HG02970 (cell line): Measurements from ENCODE around the gene TRPM1.

Experiments
- ATAC-seq: cut with Tn5 transposase; IDR thresholded peaks from one replicate; pipeline ENCODE4 v1.9.1; 2021; ENCODE audit warnings: mild to moderate bottlenecking, moderate library complexity, moderate number of reproducible peaks; ENCODE audit not compliant: unreplicated experiment, low FRiP score

TRPM1 gene

GRCh38 chr15:31085359-31085758 is 16.2 kb downstream of the TRPM1 start:
- ATAC-seq, result no peak

- ATAC-seq, result no peak
These were observed 17.3 kb downstream of the TRPM1 start for GRCh38 chr15:31084176-31084575.

- ATAC-seq, result no peak
These were observed 18.1 kb downstream of the TRPM1 start for GRCh38 chr15:31083370-31083780.

- no peak for ATAC-seq
These were observed 18.7 kb downstream of the TRPM1 start for GRCh38 chr15:31082771-31083369.

DNA sequence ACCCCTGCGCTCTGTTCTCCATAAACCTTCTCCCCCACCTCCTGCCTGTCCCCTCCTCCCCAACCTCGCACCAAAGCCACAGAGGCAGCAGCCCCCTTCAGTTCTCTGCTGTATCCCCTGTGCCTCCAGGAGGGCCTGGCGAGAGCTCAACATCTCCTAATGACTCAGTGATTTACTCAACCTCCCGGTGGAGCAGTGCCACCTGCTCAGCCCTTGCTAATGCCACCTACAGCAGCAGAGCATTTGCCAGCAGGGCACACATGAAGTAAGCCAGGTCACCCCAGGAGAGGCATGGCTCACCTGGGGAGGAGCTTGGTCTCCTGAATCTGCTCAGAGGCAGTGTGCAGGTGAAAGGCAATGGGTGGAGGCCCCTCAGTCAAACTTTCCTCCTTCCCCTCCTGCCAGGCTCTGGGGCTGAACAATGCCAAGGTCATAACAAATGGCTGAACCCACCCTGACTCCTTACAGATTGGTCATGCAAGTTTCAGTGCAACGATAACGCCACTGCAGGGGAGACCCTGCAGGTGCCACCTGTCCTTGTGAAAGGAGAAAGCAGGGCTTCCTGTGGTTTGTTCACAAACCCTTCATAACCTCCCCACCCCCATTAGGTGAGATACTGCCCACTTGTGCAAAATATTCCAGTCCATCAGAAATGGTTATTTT is 19.8 kb downstream of the TRPM1 start:
- no peak for ATAC-seq

DNA sequence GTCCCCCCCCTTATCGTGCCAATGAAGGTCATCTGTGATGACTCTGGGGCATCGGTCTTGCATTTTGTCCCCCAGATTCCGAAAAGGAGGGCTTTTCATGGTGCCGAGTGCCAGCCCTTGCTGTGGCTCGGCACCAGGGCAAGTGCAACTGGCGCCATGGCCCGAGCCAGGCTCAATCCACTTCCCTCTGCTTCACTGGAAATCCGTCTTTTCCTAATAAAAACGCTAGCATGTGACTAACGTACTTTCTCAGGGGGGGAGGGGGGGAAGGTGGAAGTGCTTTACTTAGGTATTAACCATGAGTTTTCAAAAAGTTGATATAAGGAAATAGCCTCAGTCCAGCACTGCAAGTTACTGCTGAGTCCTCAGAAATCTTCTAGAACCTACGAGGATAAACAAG is 20.5 kb downstream of the TRPM1 start:
- no peak for ATAC-seq

DNA sequence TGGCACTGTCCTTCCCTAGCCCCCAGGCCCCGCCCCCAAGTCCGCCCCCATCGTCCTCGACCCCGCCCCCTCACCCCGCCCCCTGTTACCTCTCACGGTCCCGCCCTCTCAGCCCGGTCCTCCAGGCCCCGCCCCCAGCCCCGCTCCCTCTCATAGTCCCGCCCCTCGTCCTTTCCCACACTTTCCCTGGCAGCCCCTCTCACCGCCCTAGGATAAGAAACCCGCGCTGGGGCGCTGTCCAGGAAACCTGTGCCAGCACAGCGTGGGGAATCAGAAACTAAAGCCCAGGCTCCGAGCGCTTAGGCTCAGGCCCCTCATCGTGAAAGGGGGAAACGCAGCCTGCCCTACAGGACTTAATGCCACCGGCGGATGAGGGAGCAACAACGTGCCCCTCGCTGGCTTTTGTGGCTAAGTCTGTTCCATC is 20.9 kb downstream of the TRPM1 start:
- ATAC-seq, result no peak

- ATAC-seq, result no peak
These were observed 22.0 kb downstream of the TRPM1 start for GRCh38 chr15:31079519-31079918.

GRCh38 chr15:31078471-31078870 is 23.1 kb downstream of the TRPM1 start:
- ATAC-seq, result no peak

DNA sequence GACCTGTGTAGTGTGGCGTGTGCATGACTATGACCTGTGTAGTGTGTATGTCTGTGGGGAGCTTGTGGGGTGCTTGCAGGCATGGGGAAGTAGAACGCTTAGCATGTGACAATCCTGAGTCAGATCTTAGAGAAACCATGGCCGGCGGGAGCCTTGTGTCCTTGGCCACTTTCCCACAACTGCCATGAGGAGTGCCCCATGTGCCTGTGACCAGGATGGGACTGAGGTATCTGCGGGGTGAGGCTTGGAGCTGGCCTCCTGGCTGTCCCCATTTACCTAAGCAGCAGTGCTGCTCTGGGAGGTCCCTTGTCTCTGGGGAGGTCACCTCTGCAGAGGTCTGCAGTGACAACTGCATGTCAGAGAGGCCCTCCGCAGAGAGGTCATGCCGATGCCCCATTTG is 23.6 kb downstream of the TRPM1 start:
- no peak for ATAC-seq

DNA sequence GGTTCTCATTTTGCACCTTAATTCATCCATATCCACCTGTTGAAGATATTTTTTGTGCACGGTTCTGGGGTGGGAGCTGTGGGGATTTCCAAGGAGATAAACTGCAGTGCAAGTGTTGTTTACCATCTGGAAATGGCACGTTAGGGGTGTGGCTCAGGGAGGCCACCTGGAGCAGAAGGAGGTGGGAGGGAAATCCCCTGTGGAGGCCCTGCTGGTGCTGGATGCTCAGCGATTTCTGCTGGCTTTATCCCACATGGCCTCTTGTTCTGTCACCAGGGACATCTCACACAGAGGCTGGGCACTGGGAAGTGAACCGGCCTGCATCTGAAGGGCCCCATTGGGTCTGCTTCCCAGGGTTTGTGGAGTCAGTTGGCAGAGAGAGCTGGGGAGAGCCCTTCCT is 24.3 kb downstream of the TRPM1 start:
- no peak for ATAC-seq

DNA sequence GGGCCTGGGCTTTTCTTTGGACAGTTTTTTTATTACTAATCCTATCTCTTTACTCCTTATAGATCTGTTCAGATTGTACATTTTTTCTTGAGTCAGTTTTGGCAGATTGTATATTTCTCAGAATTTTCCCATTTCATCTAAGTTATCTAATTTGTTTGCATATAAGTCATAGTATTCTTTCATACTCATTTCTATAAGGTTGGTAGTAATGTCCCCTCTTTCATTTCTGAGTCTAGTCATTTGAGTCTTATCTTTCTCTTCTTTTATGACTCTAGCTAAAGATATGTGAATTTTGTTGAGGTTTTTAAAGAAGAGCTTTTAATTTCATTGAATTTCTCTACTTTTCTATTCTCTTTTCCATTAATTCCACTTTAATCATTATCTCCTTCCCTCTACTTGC is 27.2 kb downstream of the TRPM1 start:
- ATAC-seq, result no peak

DNA sequence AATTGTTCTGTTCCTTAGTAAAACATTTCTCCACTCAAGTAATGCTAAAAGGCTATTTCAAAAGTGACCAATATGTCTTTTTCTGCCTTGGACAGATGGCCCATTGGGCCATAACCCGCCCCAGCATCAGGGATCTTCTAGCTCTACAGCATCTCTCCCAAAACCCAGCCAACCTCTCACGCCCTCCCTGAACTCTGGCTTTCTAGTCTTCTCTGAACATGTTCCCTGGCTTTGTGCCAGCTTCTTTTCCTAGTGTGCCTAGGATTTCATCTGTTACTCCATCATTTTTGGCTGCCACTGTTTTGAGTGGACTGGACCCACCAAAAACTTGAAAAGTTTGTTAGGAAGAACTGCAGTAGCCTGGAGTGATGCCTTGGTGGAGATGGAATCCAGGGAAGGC is 30.7 kb downstream of the TRPM1 start:
- no peak for ATAC-seq

DNA sequence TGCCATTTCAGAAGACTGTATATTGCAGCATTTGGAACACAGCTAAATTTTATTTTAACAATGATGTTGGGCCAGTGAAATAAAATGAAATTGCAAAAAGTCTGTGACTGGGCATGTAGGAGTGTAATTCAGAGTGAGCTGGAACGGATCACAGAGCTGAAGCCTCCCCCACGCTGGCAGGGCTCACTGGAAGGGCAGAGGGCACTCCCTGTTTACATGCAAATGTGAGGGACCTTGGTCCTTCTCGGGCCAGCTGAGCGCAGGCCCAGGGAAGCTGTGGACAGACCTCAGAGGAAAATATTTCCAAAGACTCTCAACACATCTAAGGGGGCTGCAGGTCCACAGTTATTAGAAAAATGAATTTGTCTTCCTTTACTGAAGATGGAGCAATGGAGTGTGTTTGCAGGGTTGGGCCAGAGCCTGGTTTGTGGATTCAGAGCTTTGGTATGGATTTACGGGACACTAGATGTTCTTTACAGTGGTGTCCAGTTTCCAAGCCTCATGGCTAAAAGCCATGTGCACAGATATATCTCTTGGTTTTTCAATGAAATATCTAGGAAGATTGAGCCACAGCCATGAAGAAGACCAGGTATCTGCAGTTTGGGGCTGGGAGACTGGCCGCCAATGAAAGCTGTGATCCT is 32.0 kb downstream of the TRPM1 start:
- no peak for ATAC-seq

DNA sequence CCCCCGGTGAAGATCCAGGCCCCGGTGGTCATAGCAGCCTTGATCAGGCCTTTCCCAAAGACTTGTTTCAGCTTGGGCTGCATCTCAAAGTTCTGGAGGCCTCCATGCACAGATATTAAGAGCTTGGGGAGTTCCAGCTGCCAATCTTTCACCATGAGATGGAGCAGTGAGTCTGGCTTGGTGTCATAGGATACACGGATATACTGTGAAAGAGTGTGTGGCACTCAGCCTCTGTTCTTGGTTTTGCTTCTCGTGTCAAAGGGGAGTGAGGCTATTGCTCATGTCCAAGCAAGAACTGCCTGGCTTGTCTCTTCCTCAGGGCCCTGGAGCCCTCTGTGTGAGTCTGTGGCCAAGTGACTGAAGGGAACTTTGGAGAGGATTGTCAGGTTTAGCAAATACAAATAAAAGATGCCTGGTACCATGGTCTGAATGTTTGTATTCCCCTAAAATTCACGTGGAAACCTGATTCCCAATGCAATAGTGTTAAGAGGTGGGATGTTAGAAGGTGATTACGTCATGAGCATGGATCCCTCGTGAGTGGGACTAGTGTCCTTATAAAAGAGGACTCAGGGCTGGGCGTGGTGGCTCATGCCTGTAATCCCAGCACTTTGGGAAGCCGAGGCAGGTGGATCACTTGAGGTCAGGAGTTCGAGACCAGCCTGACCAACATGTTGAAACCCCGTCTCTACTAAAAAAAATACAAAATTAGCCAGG is 33.5 kb downstream of the TRPM1 start:
- ATAC-seq, result no peak

GRCh38 chr15:31065824-31066223 is 35.7 kb downstream of the TRPM1 start:
- no peak for ATAC-seq

DNA sequence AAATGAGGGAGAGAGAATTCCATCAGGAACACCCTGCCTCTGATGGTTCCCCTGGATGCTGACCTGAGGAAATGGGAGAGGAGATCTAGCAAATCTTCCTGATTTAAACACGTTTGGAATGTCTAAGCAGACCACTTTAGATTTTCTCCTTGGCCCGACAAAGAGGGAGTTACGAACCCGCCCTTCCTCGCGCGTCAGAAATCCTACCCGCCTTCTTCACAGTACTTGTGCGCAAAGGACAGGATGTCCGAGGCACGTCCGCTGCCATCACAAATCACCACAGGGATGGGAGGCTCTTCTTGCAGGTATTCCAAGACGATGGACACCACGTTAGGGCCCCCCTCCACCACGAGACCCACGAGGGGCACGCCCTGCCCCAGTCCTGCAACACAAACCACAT is 38.6 kb downstream of the TRPM1 start:
- ATAC-seq, result no peak

DNA sequence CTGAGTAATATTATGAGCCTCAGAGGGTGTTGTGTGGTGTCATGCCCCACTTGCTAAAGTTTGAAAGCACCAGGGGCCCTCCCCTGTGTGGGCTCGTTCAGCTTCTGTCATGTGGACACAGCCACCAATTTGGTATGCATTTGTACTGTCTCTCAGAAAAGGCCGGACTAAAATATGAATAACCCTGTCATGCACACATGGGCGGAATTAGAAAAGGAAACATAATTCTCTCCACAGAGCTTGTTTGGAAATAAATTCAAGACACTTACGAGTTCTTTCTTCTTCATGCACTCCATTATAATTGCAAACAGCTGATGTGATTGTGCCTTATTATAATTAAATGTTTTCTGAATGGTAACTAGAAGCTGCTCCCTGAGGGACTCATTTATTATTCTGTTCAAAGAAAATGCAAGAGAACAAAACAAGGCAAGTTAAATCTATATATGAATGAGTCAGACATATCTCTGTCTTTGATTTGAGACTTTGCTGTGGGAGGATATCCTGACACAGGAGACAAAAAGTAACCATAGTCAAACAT is 39.1 kb downstream of the TRPM1 start:
- ATAC-seq, result no peak

- ATAC-seq, result no peak
These were observed 40.9 kb downstream of the TRPM1 start for GRCh38 chr15:31060429-31061140.

DNA sequence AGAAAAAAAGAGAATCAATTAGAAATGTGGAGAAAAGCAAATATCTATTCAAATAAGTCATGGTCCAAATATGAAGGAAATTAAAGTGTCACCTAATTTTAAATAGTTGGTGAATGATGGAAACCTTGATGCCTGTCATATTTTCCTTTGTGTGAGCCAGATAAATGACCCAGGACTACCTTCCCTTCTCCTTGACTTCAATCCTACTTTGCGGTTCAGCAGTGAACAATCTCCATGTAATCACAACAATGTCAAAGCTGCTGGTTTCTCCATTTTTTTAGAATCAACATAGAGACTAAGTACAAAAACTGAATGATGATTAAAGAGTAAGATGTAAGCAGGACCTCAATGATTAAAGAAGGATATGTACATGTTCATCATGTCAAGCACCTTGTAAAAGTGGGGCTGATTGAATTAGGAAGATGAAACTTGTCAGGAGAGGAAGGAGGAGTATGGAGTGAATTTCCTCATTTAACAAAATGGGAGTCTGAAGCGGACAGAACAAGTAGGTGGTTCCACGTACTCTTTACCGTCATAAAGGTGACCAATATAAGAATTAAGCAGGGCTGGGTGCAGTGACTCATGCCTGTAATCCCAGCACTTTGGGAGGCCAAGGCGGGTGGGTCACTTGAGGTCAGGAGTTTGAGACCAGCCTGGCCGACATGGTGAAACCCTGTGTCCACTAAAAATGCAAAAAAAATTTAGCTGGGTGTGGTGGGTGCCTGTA is 43.1 kb downstream of the TRPM1 start:
- ATAC-seq, result no peak
